Glomerular visceral epithelial cell (primary cell): Measurements from ENCODE around the gene ARHGEF17.

Experiments used
- DNase-seq: peaks from one replicate; pipeline ENCODE4 v3.0.0-alpha.2; 2016; ENCODE audit errors: extremely low spot score

Gene ARHGEF17

DNA sequence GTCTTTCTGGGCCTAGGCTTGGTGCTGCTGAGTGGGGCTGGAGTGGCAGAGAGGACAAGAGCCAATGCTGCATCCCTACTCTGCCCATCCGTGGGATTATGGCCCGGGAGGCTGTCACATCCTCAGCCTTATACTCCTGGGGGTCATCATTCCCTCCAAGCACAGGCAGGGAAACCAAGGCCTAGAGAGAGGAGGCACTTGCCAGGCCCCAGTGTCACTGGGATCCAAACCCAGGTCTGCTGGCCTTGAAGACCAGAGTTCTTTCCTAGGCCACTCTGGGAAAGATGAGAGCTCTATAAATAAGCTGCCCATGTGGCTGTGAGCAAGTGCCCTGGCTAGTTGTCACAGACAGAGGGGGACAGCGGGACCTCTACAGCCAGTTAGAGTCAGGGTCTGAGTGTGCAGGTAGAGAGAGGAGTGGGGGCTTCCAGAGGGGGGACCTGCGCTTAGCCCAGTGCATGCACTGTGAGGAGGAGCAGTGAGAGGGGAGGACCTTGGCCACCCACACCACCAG, 72.9 kb downstream of the ARHGEF17 start:
- DNase-seq: no peak

DNA sequence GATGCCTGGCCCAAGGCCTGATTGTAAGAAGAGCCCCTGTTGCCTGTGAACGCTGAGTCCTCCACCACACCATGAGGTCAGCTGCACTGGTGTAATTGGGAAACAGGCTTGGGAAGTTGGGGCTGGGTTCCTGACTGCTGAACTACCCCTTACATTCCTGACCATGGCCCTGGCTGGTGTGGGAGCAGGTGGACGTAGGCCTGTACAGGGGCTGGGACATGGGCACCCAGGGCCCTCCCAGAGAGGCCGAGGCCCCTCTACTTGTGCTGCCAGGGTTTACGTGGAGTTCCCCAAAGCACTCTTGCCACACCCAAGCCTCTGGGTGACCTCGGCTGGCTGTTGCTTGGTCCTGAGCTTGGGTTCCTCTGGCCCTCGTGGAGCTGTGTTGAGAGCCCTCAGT, 73.5 kb downstream of the ARHGEF17 start:
- DNase-seq: no peak

DNA sequence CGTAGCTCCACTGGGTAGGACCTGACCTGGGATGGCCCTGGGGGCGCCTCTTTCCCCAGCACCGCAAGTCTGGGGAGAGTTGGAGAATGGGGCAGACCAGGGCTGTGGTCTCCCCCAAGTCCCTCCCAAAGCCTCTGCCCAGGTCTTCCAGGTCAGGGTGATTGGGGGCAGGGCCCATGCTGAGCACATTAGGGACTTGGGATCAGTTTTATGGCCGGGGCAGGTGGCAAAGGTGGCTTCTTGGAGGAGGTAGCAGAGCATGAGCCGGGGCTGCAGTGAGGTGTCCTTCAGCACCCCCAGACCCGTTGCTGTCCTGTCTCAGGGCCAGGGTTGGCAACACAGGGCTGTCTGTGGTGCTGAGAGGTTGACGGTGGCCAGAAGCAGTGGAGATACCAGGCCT, 74.1 kb downstream of the ARHGEF17 start:
- no peak for DNase-seq

DNA sequence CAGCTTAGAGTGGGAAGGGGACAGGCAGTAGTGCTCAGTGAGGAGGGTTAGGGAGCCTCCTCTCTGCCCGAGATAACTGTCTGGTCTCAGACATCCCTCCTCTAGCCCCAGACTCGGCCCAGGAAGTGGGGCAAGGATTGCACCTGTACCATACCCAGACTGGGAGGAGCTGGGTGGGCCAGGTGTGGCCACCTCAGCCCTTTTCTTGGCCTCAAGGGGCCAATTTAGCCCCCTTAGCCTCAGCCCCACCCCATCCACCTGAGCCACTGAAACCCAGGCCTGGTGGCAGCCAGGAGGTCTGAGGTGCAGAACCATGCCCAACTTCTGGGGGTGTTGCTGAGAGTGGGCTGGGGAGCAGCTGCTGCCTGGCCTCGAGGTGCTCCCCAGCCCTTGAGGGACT, 74.7 kb downstream of the ARHGEF17 start:
- no peak for DNase-seq

DNA sequence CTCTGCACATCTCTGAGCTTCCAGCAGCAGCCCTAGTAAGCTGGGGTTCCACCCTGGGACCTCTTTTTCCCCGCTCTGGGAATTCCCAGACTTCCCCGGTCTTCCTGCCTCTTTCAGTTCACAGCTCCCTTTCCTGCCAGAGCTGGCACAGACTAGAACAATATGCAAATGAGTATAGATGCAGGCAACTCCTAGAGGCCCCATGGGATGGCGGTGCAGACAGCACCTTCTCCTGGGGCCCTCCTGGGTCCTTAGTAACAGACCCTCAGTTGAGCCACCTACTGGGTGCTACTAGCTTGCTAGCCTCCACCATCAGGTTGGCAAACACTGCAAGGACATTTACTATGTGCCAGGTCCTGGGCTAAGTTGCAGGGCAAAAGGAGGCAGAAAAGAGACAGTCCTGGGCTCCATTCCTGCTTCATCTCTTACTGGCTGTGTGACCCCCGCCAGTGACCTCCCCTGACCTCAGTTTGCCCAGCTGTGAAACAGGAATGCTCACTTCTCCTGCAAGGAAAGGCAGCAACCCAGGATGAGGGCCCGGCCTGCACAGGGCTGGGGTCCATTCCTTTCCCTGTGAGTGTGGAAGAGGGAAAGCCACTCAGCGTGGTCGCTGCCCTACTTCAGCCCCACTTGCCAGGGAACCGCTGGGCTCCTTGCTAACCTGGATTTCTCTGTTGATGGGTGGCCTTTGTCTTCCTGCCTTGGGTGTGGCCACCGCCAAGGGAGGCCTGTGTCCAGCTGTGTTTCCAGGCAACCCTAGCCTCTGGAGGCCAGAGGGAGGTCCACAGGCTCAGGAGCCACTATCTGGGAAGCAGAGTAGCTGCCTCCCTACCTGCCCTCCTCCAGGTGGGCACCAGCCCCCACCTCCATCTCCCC, 75.4 kb downstream of the ARHGEF17 start:
- peak; percentile 54 for DNase-seq

DNA sequence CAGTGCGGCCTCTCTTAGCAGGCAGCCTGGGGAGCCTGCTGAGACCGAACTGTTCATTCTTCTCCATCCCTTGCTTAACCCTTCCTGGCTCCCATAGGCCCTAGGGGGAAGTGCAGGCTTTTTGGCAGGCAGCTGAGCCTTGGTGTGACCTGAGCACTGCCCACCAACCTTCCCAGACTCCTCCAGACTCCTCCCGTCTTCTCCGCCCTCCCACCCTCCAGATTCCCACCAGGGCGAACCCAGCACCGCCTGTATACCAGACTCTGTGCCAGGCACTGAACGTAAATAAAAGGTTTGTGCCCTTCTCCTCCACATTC, 76.0 kb downstream of the ARHGEF17 start:
- no peak for DNase-seq

DNA sequence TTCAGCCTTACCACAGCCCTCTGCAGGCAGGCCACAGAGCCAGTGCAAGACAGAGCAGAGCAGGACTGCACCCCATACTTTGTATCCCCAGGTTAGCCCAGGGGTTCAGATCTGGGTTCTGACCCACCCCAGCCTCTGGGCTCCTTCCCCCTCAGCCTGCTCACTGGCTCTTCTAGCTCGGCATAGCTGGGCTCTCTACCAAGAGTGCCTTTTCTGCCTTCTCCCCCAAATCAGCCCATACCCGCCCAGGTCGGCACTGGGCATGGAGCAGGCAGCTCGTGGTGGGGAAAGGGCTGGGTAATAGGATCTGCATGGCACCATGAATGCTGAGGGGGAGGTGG, 76.4 kb downstream of the ARHGEF17 start:
- DNase-seq: no peak

DNA sequence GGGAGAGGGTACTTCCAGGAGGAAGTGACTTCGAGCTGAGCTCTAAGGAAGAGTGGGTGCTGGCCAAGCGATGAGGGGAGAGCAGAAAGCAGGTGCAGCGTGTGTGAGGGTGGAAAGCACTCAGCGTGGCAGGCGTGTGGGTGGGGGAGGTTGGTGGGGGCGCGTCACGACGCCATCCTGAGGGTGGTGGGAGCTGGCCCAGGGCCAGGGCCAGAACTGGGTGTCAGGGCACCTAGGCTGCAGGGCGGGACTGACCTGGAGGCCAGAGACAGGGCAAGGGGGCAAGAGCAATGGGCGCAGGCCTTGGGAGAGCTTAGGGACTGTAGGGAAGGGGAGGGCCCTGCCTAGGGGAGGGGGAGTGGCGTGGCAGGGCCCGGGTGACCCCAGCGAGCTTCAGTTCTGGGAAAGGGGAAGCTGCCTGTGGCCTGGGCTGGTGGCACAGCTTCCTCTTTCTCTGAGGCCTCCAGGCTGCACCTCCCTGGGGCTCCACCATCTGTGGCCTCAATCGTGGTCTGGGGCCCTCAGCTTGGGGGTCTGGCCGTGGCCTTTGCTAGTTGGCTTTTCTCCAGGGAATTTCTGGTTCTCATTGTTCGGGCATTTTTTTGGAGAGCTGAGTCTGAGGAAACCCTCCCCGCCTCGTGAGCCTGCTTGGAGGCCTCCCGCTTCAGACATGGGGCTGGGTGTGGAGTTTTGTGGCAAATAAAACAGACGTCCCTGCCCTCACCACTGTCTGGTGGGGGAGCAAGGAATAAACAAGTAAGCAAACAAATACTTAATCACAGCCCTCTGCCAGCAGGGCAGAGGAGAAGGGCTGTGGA, 77.0 kb downstream of the ARHGEF17 start:
- DNase-seq: no peak

DNA sequence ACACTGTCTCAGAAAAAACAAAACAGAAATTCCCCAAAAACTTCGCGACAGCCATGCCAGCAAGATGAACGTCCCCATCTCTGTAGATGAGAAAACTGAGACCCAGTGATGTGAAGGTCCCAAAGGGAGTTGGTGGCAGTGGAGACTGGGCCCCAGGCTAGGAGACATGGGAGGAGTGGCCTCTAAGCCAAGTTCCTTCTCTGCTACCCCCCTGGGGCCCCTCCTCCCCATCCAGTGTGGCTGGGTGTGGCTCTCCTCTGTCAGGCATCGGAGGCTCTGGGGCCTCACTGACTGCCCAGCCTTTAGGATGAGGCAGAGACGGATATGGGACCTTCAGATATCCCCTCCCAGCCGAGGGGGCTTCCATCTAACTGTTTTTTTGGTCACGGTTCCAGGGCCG, 77.9 kb downstream of the ARHGEF17 start:
- DNase-seq: no peak

DNA sequence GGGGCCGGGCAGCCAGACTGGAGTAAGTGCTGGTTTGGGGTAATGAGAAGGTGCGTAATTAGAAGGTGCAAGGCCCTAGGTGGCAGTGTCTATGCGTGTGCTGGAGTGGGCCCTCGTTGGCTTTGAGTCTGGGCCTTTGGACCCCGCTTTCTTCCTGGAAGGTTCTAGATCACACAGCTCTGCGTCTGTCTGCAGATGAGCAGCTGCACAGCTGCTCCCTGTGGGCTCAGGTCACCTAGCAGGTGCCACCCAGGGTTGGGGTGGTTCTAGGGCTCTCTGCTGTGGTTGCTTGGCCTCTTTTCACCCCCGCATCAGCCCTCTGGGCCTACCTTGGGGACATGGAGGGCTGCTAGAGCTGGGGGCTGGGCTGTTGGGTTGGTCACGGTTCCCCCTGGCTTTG, 78.5 kb downstream of the ARHGEF17 start:
- no peak for DNase-seq

DNA sequence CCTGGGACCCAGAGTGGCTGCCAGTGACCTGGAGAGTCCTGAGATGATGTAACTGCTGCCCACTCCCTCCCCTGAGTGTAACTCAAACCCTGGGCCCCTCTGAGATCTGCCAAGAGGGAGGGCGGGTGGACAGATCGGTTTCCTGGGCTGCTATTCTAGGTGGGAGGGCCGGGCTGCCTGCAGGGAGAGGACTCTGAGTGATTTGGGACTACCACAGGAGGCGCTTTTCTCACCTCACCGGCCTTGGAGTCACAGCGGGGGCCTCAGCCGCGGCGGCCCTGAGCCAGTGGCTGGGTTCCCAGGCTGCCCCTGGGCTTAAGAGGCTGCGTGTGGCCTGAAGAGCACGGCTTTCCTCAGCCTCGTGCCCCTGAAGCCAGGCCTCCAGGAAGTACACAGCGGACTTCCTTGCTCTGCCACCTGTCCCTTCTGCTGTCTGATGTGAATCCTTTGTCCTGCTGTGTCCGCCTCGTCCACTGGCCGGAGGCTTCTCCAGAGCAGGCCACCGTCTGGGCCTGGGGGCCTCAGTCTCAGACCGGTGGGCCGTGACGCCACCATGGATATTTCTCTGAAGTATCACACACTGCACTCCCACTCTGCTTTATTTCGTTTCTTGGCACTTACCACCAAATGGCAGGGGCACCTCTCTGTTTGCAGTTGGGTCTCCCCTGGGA, 79.7 kb downstream of the ARHGEF17 start:
- no peak for DNase-seq

DNA sequence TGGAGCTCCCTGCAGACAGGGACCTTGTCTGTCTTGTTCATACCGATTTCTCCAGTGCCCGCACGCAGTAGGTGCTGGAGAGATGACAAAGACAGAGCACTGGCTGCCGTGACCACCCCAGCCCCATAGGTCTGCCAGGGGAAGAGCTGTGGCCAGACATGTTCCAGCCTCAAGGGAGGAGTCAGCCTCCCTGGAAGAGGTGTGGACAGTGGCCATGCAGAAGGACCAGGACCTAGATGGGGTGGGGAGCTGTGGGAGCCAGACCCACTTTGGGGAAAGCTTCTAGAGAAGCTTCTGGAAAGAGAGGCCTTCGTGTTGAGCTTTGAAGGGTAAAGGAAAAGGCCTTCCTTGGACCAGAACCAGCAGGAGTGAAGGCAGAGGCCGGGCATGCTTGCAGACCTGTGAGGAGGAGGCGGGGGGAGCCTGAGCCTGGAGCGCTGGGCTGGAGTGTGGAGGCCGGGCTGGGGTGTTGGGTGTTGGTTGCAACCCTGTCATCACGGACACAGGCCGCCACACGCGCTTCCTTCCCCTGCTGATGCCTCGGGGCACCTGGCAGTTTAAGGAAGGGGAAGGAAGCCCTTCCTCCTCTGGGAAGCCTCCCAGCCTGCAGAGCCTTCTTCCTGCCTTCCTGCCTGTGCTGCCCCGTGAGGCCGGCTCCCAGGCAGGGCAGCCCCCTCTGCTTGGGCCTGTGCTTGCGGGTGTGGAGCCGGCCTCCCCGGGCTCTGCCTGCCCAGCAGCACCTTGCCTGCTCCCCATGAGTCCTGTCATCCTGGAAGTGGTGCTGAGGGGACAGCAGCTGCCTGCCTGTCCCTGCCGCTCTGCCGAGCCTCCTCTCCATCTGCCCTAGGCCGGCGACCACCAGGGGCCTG, 80.4 kb downstream of the ARHGEF17 start:
- no peak for DNase-seq

DNA sequence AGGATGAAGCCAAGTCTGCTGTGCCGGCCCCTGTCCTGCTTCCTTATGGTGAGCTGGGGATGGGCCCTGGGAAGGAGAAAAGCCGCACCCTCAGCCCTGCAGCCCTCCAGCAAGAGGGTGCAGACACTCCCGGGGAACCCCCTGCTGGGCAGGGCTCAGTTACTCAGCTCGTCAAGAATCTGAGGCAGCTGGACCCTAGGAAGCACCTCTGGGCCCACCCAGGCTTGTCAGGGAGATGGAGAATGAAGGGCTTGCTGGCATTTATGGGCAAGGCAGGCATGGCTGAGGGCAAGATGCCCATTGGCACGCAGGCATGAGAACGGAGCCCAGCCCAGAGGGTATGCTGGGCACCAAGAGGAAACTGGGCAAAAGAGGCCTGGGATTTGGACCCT, 81.1 kb downstream of the ARHGEF17 start:
- DNase-seq: no peak

DNA sequence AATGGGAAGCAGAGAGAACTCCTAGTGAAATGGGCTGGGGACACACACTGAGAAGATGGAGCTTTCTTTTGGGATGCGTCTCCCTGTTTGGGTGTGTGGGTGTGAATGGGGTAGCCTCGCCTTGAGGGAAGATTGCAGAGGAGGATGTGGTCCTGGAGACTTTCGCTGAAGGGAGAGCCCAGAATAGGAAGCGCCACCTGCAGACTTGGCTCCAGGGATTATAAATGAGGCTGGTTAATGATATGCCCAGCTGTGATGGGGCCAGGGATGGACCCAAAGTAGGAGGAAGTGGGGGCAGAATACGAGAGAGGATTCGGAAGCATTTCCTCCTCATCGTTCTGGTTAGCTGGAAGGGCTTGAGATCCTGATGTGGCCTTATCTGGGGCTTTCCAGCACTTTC, 81.8 kb downstream of the ARHGEF17 start:
- peak; percentile 30 for DNase-seq

DNA sequence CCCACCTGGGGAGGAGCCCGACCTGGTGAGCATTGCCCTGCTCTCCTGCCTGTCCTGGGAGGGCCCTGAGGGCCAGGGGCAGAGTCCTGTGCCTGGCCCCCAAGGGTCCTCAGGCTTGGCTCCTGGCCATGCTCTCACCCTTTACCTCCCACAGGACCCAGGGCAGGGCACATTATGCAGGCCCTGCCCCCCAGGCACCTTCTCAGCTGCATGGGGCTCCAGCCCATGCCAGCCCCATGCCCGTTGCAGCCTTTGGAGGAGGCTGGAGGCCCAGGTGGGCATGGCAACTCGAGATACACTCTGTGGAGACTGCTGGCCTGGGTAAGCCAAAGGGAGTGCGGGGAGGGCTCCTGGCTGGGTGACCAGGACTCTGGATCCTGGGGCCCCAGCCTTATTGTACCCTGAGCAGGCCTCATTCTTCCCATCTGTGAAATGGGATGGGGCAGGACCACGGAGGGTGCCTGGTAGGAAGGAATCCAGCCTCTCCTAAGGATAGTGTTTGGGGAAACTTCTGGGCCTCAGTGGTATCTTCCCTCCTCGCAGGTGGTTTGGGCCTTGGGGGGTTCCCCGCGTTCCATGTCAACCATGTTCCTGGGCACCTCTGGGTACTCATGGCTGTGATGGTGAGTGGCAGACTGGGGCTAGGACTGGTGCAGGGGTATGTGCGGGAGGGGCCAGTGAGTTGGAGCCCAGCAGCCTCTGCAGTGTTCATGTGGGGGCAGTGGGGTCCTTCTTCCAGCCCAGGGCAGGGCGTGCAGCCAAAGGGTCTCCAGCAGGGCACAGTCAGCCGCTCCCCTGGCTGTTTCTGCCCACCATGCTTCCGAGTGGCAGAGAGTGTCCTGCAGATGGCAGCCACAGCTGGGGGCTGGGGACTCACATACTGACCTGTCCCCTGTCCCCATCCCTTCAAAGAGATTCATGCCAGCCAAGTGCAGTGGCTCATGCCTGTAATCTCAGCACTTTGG, 82.8 kb downstream of the ARHGEF17 start:
- DNase-seq: no peak

DNA sequence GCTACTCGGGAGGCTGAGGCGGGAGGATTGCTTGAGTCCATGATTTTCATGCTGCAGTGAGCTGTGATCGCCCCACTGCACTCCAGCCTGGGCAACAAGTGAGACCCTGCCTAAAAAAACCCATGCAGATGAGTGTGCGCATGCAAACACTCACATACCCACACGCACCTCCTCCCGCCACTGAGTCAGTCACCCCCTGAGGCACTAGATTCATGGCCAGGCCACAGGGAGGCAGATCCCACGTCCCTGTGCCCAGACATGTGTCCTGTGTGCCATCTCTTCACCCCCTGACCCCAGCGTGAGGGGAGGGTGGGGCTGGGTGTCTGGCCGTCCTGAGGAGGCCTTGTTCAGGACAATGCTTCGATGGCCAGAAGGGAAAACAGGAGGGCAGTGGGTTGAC, 83.6 kb downstream of the ARHGEF17 start:
- no peak for DNase-seq

DNA sequence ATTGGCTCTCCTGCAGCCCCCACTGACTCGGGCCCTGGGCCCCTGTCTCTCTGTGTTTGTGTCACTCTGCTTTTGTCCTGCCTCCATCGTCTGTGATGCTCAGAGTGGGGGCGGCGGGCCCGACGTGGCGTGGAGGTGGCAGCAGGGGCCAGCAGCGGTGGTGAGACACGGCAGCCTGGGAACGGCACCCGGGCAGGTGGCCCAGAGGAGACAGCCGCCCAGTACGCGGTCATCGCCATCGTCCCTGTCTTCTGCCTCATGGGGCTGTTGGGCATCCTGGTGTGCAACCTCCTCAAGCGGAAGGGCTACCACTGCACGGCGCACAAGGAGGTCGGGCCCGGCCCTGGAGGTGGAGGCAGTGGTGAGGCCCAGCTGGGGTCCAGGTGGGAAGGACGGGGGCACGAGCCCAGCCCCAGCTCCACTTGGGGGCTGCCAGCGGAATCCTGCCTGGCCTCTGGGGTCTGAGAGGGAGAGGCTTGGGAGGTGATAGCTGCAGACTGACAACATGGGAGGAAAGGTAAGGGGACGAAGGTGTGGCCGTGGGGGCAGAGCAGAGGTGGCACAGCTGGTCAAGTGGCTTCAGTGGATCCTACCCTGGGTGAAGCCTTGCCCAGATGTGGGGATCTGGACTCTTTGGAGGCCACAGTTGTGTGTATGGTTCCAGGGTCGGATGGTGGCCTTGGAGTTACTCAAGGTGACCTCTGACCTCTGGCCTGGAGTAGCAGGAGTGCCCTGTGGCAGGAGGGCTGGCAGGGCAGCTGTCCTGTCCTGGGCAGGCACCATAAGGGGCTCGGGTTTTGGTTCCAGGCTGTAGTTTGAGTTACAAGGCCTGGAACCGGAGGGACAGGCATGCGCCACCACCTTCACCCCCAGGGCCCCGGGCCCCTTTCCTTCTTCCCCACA, 84.3 kb downstream of the ARHGEF17 start:
- DNase-seq: no peak

DNA sequence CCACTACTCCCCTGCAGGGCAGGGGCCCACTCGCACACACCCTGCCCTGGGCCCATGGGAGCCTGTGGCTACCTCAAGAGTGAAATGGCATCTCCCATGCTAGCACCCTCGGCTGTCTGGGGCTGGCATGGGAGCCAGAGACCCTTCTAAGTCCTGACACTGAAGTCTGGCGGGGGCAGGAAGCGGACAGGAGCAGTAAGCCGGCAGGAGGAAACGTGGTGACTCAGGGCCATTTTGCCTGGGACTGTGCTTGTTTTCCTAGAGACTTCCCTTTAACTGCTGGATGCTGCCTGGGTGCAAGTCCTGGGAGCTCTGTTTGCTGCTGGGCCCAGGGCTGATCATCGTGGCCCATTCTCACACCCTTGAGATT, 84.9 kb downstream of the ARHGEF17 start:
- no peak for DNase-seq
